ENCODE measurements around the gene FUT4.

FUT4 gene

DNA sequence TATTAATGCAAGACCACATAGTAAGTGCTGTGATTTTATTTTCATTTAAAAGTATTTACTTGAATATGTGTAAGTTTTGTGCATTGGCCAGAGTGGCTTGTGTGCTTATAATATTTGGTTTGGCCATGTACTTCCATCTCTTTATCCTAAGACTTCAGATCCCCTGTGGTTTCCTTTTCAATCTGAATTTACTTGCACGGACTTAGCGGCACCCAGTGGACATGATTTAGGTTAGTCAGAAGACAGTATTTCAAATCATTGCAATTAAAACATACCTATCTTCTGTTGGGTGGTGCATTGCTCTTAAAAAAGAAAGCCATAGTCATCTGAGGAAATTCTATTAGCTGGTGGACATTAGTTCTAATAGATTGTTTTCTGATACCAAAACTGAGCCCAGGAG, 54.2 kb downstream of the FUT4 start:
- no peak overlapping the region for H3K9ac ChIP-seq (ENCODE audit: low read depth, low read length)
- no peaks in the 10 kb centered on the region for H3K27me3 ChIP-seq (ENCODE audit: insufficient read depth, low read length, poor library complexity)
- no peaks in the 10 kb centered on the region for H3K9me3 ChIP-seq (ENCODE audit: insufficient read depth, low read length, severe bottlenecking)
- H4K20me1 ChIP-seq (ENCODE audit: insufficient read depth, low read length), result no peaks in the 10 kb centered on the region
- no peak overlapping the region for H3K4me2 ChIP-seq (ENCODE audit: insufficient read depth, low read length)
- no peak overlapping the region for H3K27ac ChIP-seq (ENCODE audit: low read length)
- no peaks in the 10 kb centered on the region for H3K4me1 ChIP-seq (ENCODE audit: insufficient read depth, low read length)
- no peak overlapping the region for H3K4me3 ChIP-seq (ENCODE audit: low read depth in 1 of 2, low read length in 2 of 2)
- H2AFZ ChIP-seq (ENCODE audit: low read depth, low read length), result no peak overlapping the region
- TF ChIP-seq, protein P1, sequence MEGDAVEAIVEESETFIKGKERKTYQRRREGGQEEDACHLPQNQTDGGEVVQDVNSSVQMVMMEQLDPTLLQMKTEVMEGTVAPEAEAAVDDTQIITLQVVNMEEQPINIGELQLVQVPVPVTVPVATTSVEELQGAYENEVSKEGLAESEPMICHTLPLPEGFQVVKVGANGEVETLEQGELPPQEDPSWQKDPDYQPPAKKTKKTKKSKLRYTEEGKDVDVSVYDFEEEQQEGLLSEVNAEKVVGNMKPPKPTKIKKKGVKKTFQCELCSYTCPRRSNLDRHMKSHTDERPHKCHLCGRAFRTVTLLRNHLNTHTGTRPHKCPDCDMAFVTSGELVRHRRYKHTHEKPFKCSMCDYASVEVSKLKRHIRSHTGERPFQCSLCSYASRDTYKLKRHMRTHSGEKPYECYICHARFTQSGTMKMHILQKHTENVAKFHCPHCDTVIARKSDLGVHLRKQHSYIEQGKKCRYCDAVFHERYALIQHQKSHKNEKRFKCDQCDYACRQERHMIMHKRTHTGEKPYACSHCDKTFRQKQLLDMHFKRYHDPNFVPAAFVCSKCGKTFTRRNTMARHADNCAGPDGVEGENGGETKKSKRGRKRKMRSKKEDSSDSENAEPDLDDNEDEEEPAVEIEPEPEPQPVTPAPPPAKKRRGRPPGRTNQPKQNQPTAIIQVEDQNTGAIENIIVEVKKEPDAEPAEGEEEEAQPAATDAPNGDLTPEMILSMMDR (IDR thresholded peaks at IDR 0.05; ENCODE audit: borderline replicate concordance, extremely low read depth, low read length, poor library complexity, severe bottlenecking), result no peak
- no peak for TF ChIP-seq EZH2 (IDR thresholded peaks at IDR 0.05; ENCODE audit: borderline replicate concordance, low read depth, low read length, severe bottlenecking)
- no peak for ATAC-seq (ENCODE audit: insufficient read depth, low read depth)
- no peaks in the 10 kb centered on the region for H3K36me3 ChIP-seq (ENCODE audit: insufficient read depth, low read length)
- DNase-seq, result no peak
- no peaks in the 10 kb centered on the region for H3K79me2 ChIP-seq (ENCODE audit: insufficient read depth, low read length)

All from DND-41 (cell line).